GM23248 (cell line): ENCODE data around the gene SLC22A2. TPM values are rescaled to one million over a fixed set of nuclear protein-coding genes. Genes with fewer than 3 reads are reported as not detected.

Source experiments
- DNase-seq: peaks from one replicate; pipeline ENCODE4 v3.0.0-alpha.2; 2015
- H2AFZ ChIP-seq: fragments of 200-600 bp; sonication (generic); 2 replicates; pipeline ENCODE4 v1.6.1; 2016; ENCODE audit warnings: antibody characterized with exemption
- H3F3A ChIP-seq: fragments of 200-600 bp; sonication (generic); 2 replicates; pipeline ENCODE4 v1.6.1; 2016; ENCODE audit warnings: mild to moderate bottlenecking, antibody characterized with exemption, mixed run types; ENCODE audit not compliant: insufficient read depth
- H3K27ac ChIP-seq: fragments of 200-600 bp; sonication (generic); 2 replicates; pipeline ENCODE4 v1.5.1; 2016; ENCODE audit warnings: mild to moderate bottlenecking
- H3K27me3 ChIP-seq: fragments of 200-600 bp; sonication (generic); replicated peaks from 2 replicates; pipeline ENCODE4 v1.6.1; 2016; ENCODE audit warnings: mild to moderate bottlenecking; ENCODE audit not compliant: insufficient read depth
- H3K36me3 ChIP-seq: fragments of 200-600 bp; sonication (generic); 2 replicates; pipeline ENCODE4 v1.6.1; 2016; ENCODE audit warnings: low read depth, mild to moderate bottlenecking
- H3K4me1 ChIP-seq: fragments of 200-600 bp; sonication (generic); 2 replicates; pipeline ENCODE4 v1.6.1; 2016; ENCODE audit warnings: mild to moderate bottlenecking; ENCODE audit not compliant: insufficient read depth
- H3K4me2 ChIP-seq: fragments of 200-600 bp; sonication (generic); one replicate; pipeline ENCODE4 v1.6.1; 2016; ENCODE audit warnings: mild to moderate bottlenecking; ENCODE audit not compliant: unreplicated experiment
- H3K4me3 ChIP-seq: fragments of 200-600 bp; sonication (generic); 2 replicates; pipeline ENCODE4 v1.5.1; 2016; ENCODE audit warnings: mild to moderate bottlenecking
- H3K79me2 ChIP-seq: fragments of 200-600 bp; sonication (generic); 2 replicates; pipeline ENCODE4 v1.6.1; 2016; ENCODE audit warnings: mild to moderate bottlenecking; ENCODE audit not compliant: insufficient read depth
- H3K9ac ChIP-seq: fragments of 200-600 bp; sonication (generic); 2 replicates; pipeline ENCODE4 v1.6.1; 2016; ENCODE audit warnings: mild to moderate bottlenecking
- H3K9me2 ChIP-seq: fragments of 200-600 bp; sonication (generic); 2 replicates; pipeline ENCODE4 v1.6.1; 2016; ENCODE audit warnings: mixed run types, mild to moderate bottlenecking, moderate library complexity; ENCODE audit not compliant: insufficient read depth
- H3K9me3 ChIP-seq: fragments of 200-600 bp; sonication (generic); one replicate; pipeline ENCODE4 v1.6.1; 2017; ENCODE audit warnings: low read depth
- H4K20me1 ChIP-seq: fragments of 200-600 bp; sonication (generic); 2 replicates; pipeline ENCODE4 v1.6.0; 2016; ENCODE audit not compliant: insufficient read depth
- EZH2 ChIP-seq: fragments of 200-600 bp; sonication (generic); IDR thresholded peaks from 2 replicates; pipeline ENCODE4 v1.6.1; 2018; ENCODE audit warnings: antibody characterized with exemption, mild to moderate bottlenecking; ENCODE audit not compliant: insufficient read depth, poor library complexity, severe bottlenecking
- EZH2phosphoT487 ChIP-seq: fragments of 200-600 bp; sonication (generic); IDR thresholded peaks from 2 replicates; pipeline ENCODE4 v1.6.1; 2018; ENCODE audit warnings: antibody characterized with exemption, moderate library complexity, mild to moderate bottlenecking, low read depth; ENCODE audit not compliant: insufficient read depth
- WGBS, 2 experiments: methylation state at CpG; one replicate each; pipeline ENCODE4 v1.1.6; 2015 to 2017; ENCODE audit warnings: low lambda C conversion rate in 2 of 2, low coverage in 1 of 2; ENCODE audit errors: missing lambda C conversion rate in 2 of 2; 5-methylcytosine and 5-hydroxymethylcytosine counted together
- in situ Hi-C: fragments of 300-500 bp; cut with MboI; formaldehyde crosslinking; loops from 2 replicates; pipeline ENCODE4 v1.15.0; 2020
- polyA plus RNA-seq: library from polyadenylated mRNA; unstranded; fragments of >200 nt; fragmentation: Nextera tagmentation; extraction: Ambion mirVana; gene quantifications from 2 replicates; pipeline ENCODE4 v1.2.1, GENCODE V29; 2016
- total RNA-seq: library from RNA; depleted of rRNA; stranded (reverse); fragments of >200 nt; shearing (Covaris generic); gene quantifications from 2 replicates; pipeline ENCODE4 v1.2.3, GENCODE V29; 2014

The SLC22A2 gene
- total and polyA plus RNA-seq, 2 experiments from 2014 or later = not detected

DNA sequence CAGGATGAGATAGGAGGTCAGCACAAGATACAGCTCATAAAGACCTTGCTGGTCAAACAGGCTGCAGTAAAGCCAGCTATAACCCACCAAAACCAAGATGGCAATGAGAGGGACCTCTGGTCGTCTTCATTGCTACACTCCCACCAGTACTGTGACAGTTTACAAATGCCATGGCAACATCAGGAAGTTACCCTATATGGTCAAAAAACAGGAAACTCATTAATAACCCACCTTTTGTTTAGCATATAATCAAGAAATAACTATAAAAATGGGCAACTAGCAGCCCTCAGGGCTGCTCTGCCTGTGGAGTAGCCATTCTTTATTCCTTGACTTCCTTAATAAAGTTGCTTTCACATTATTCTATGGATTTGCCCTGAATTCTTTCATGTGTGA is 30.9 kb downstream of the SLC22A2 start:
- Histone ChIP-seq H3K27ac (no peak overlapping the region), H3K9me2 (no peaks in the 10 kb centered on the region), H3K4me3 (no peak overlapping the region), H3K27me3 (no peaks in the 10 kb centered on the region), H3K9ac (no peak overlapping the region), H4K20me1 (no peaks in the 10 kb centered on the region), H3K4me2 (no peak overlapping the region), H3K4me1 (no peaks in the 10 kb centered on the region), H3K9me3 (no peaks in the 10 kb centered on the region), H3K79me2 (no peaks in the 10 kb centered on the region), H3K36me3 (no peaks in the 10 kb centered on the region), H2AFZ (no peak overlapping the region), H3F3A (no peaks in the 10 kb centered on the region)
- TF ChIP-seq EZH2phosphoT487 = no peak
- whole genome bisulfite sequencing, 2 experiments = 29 to 43% methylated on average over 1 of the region's 1 CpG
- DNase-seq = no peak
- in situ Hi-C loops = no loop called here

DNA sequence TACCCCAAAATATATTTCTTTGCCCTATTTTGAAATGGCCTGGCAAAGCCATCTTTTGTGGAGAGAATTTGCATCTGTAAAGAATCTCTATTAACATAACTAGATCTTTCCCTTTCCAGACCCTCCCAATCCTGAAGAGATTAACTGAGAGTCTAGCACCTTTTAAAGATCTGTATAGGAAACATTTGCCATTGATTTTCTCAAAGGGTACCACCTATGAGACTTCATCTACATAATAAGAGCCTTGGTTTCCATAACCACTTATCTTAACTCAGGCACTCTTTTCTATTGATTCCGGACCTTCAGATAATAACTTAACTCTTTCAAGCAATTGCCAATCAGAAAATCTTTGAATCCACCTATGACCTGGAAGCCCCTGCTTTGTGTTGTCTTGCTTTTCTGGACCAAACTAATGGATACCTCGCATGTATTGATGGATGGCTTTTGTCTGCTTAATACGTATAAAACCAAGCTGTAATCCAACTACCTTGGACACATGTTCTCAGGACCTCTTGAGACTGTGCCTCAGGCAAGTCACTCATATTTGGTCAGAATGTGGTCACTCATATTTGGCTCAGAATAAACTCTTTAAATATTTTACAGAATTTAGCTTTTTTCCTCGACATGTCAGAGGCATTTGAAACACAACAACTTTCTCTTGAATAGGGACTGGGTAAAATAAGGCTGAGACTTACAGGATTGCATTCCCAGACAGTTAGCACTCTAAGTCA is 31.4 kb downstream of the SLC22A2 start:
- Histone ChIP-seq H3K9ac (no peak overlapping the region), H3K4me1 (no peaks in the 10 kb centered on the region), H3F3A (no peaks in the 10 kb centered on the region), H3K9me3 (no peaks in the 10 kb centered on the region), H3K79me2 (no peaks in the 10 kb centered on the region), H3K27ac (no peak overlapping the region), H3K9me2 (no peaks in the 10 kb centered on the region), H2AFZ (no peak overlapping the region), H3K4me3 (no peak overlapping the region), H3K36me3 (no peaks in the 10 kb centered on the region), H3K27me3 (no peaks in the 10 kb centered on the region), H4K20me1 (no peaks in the 10 kb centered on the region), H3K4me2 (no peak overlapping the region)
- TF ChIP-seq EZH2 = no peak
- no peak for TF ChIP-seq EZH2phosphoT487
- 40 to 47% methylated on average over 4 of the region's 4 CpGs for WGBS, 2 experiments
- DNase-seq = no peak
- in situ Hi-C loops = no loop called here

DNA sequence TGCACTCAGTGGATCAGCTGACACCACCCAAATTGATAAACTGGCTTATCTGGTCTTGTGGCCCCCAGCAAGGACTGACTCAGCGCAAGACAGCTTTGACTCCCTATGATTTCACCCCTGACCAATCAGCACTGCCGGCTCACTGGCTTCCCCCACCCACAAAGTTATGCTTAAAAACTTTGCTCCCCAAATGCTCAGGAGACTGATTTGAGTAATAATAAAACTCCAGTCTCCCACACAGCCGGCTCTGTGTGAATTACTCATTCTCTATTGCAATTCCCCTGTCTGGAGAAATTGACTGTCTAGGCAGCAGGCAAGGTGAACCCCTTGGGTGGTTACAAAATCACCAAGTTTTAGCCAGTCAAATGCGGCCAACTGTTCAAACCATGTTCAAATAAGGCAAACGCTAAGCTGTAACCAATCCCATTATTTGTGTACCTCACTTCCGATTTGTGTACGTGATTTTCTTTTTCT is 32.5 kb downstream of the SLC22A2 start:
- no peaks in the 10 kb centered on the region for H3K36me3 ChIP-seq
- WGBS, 2 experiments = 61 to 62% methylated on average over 7 of the region's 7 CpGs
- no peaks in the 10 kb centered on the region for H3K27me3 ChIP-seq
- no peak overlapping the region for H3K4me3 ChIP-seq
- TF ChIP-seq EZH2phosphoT487 = no peak
- no peak for TF ChIP-seq EZH2
- H2AFZ ChIP-seq = no peak overlapping the region
- no peaks in the 10 kb centered on the region for H3F3A ChIP-seq
- H3K79me2 ChIP-seq = no peaks in the 10 kb centered on the region
- H3K27ac ChIP-seq = no peak overlapping the region
- H4K20me1 ChIP-seq = no peaks in the 10 kb centered on the region
- in situ Hi-C loops = no loop called here
- no peaks in the 10 kb centered on the region for H3K9me3 ChIP-seq
- H3K4me2 ChIP-seq = no peak overlapping the region
- DNase-seq = no peak
- no peak overlapping the region for H3K9ac ChIP-seq
- H3K4me1 ChIP-seq = no peaks in the 10 kb centered on the region
- no peaks in the 10 kb centered on the region for H3K9me2 ChIP-seq

DNA sequence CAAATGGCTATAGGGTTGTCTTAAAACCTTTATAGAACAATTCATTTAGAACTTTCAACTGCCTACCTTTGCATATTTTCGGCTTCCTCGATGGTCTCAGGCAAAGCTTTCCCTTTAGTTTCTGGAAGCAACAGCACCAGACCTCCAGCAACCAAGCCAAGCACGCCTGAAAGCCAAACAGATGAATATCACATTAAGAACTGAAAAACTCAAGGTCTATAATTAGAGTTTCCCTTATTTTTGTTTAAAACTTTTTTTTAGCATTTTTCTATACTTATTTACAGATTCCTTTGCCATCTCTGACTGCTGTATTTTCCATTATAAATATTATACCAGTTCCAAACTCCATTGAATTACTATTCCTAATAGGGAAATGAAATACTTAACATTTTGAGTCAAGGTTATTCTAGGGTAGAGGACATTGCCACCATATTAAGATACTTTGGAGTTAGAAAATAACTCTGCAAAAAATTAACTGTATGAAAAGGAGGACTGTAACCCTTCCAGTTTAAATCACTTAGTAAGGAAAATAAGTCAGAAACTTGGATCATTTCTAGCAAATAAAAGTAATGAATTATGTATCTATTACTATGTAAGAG is 33.9 kb downstream of the SLC22A2 start:
- Histone ChIP-seq H3K4me2 (no peak overlapping the region), H3K4me3 (no peak overlapping the region), H2AFZ (no peak overlapping the region), H4K20me1 (no peaks in the 10 kb centered on the region), H3F3A (no peaks in the 10 kb centered on the region), H3K79me2 (no peaks in the 10 kb centered on the region), H3K4me1 (no peaks in the 10 kb centered on the region), H3K27ac (no peak overlapping the region), H3K9me2 (no peaks in the 10 kb centered on the region), H3K27me3 (no peaks in the 10 kb centered on the region), H3K36me3 (no peaks in the 10 kb centered on the region), H3K9ac (no peak overlapping the region), H3K9me3 (no peaks in the 10 kb centered on the region)
- 51 to 54% methylated on average over 3 of the region's 3 CpGs for WGBS, 2 experiments
- in situ Hi-C loops = no loop called here
- TF ChIP-seq EZH2phosphoT487 (no peak), EZH2 (no peak)
- DNase-seq = no peak
